GM19099 (cell line): ENCODE measurements around the gene NXT1.

Source experiments
- POLR2A ChIP-seq: IDR thresholded peaks from 3 replicates; pipeline ENCODE4 v1.6.1; 2011; ENCODE audit warnings: low read depth; ENCODE audit not compliant: insufficient read length; ENCODE audit errors: extremely low read depth

Gene NXT1

GRCh38 chr20:23318347-23318746 is 32.2 kb upstream of the NXT1 start:
- no peak for TF ChIP-seq POLR2A

GRCh38 chr20:23320317-23320716 is 30.3 kb upstream of the NXT1 start:
- TF ChIP-seq POLR2A = no peak

- TF ChIP-seq POLR2A = no peak
These were observed 25.5 kb upstream of the NXT1 start for GRCh38 chr20:23325107-23325506.

- no peak for TF ChIP-seq POLR2A
These were observed 23.8 kb upstream of the NXT1 start for GRCh38 chr20:23326774-23327173.

DNA sequence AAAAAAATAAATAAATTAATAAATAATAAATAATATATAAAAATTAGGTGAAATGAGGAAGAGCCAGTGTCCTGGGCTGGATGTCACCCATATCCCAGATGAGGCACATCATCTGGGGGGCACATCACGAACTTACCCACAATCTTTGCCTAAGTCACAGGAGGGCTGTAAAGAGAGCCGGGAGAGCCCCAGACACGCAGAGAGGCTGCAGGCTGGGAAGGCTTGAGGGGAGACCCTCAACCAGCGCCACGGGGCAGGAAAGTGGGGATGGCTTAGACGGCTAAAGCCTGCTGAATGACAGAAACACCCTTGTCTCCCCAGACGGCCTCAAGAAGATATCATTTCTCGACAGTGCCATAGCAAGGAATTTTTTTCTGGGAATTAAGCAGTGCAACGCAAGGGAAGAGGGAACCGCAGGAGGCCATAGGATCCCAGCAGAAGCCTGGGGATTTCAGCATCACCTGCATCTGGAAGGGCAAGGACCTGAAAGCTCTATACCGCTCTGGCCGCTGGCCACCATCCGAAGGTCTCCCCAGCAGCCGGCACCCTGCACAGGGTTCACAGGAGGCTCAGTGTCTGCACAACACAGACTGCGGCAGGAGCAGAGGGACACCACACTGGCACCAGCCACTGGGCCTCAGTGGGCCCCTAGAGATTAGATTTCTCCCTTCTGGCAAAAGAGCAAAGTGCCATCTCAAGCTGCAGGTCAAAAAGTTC is 22.8 kb upstream of the NXT1 start:
- TF ChIP-seq POLR2A = no peak

DNA sequence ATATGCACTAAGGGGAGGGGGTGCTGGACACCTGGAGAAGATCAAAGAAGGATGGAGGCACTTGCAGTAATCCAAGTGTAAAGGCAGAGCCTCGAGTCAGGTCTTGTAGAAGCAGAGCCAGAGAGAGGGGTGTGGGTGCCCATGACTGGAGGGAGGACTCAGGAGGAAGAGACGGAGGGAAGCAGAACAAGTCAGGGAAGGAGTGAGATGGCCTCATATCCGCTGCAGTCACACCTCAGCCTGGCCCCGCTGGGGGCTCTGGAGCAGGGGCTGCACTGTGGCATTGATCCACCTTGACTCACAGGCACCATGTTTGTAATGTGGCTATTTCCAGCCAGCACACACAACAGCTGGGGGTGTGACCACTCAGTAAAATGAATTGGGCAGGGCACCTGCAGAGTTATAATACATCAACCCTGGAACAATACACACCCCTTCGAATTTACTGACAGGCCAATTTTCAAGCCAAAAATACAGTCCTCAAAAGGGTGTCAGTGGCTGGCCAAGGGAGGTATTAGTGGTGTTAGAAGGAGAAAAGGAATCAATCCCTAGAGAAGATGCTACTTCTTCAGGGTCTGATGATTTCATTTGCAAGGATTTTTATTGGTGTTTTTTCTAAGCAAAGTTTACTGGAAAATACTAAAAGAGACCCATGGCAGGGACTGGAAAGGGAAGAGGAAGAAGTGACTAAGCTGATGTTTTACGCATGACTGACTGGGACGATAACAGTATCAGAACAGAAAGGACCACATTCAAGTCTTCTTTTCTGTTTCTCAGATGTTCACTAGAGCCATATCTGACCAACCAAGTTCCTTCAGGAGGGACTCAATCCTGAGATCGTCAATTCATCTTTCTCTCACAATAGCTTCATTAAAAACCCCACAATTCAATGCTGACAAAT is 18.9 kb upstream of the NXT1 start:
- no peak for TF ChIP-seq POLR2A

DNA sequence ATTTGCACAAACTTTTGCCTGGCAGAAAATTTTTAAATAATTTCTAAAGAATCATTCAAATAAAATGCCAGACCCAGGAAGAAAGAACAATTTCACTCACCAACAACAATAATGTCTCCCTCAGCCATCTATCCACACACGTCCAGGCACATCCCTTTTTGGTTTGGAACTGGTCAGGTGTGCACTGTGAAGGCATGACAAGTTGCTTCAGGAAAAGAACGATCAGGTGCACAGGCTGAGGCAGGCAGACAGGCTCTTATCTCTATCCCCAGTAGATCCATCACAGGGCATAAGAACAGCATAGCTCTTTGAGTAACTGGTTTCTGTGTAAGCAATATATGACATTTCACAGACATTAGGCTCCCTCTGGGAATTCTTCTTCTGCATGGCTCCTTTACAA is 18.1 kb upstream of the NXT1 start:
- no peak for TF ChIP-seq POLR2A

DNA sequence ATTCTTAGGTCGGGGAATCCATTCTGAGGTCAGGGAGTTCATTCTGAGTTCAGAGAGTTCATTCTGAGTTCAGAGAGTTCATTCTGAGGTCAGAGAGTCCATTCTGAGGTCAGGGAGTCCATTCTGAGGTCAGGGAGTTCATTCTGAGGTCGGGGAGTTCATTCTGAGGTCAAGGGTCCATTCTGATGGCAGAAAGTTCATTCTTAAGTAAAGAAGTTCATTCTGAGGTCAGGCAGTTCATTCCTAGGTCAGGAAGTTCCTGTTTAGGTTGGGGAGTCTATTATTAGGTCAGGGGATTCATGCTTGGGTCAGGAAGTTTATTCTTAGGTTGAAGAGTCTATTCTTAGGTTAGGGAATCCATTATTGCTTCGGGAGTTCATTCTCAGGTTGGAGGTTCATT is 16.5 kb upstream of the NXT1 start:
- TF ChIP-seq POLR2A = no peak

- no peak for TF ChIP-seq POLR2A
These were observed 15.1 kb upstream of the NXT1 start for GRCh38 chr20:23335521-23335920.

GRCh38 chr20:23336476-23336875 is 14.1 kb upstream of the NXT1 start:
- no peak for TF ChIP-seq POLR2A

DNA sequence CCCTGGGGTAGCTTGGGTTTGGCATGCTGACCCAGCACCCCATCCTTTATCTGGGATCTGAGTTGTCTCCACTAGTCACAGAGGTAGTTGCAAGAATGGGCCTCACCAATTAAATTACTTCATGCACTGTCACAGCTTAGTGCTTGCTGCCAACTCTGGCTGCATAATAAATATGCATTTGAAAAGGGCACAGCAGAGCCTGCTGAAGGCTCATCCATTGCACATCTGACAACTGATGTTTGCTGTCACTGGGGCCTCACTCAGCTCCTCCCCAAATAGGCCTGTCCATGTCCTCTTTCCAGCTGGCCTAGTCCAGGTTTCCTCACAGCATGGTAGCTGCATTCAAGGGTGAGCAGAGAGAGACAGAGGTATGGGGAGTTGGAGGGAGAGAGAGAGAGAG is 13.3 kb upstream of the NXT1 start:
- TF ChIP-seq POLR2A = no peak

DNA sequence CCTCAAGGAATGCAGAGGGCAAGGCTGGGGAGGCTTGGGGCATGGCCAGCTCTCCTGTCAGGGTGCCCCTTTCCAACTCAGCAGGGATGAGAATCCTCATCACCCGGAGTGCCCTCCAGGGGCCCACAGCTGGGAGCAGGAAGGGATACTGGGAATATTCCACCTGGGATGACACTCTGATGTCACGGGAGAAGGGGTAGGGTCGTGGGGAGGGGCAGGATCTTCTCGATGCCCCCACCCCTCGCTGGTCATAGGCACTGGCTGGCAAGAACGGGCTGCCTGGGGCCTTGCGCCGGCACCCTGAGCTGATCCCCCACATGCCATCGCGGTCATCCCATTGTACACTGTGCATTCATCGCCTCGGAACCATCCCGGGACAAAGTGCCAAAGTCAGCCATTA is 10.6 kb upstream of the NXT1 start:
- no peak for TF ChIP-seq POLR2A

- TF ChIP-seq POLR2A = no peak
These were observed 10.1 kb upstream of the NXT1 start for GRCh38 chr20:23340524-23340923.

DNA sequence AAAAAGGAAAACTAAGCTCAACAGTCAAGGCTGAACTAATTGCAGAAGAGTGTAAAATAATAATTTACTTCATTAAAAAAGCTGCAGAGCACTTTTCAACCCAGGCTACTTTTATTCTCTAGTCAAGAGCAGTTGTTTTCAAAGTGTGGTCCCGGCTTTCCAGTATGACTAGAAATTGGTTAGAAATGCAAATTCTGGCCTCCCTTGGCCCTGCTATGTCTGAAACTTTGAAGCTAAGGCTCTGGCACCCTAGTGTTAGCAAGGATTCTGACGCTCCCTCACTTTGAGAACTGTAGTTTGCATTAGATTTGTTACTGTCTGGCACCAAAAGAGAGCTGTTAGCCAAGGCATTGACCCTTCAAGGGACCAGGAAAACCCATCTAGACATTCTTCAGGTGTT is 9.5 kb upstream of the NXT1 start:
- TF ChIP-seq POLR2A = no peak

DNA sequence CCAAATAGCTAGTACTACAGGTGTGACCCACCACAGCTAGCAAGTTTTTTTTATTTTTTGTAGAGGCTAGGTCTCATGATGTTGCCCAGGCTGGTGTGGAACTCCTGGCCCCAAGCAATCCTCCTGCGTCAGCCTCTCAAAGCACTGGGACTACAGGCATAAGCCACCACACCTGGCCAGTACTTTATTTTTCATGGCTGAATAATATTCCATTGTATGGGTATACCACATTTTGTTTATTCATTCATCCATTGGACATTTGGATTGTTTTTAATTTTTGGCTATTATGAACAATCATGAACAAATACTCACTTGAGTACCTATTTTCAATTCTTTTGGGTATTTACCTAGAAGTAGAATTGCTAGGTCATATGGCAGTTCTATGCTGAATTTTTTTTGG is 7.0 kb upstream of the NXT1 start:
- TF ChIP-seq POLR2A = no peak

GRCh38 chr20:23344336-23344735 is 6.3 kb upstream of the NXT1 start:
- TF ChIP-seq POLR2A = no peak

DNA sequence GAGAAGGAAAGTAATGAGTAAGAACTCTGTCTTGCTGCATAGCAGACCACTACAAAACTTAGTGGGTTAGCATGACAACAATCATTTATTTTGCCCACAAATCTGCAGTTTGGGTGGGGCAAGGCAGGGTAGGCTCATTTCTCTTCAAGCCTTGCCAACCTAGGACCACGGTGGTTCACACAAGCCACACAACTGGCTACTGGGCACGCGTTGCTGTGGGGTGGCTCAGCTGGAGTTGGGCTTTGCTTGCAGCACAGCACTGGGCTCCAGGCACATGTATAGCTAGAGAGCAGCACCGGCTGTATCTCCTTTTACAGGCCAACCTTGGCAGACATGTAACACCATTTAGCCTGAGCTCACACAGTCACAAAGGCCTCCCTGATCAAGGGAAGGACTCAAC is 4.6 kb upstream of the NXT1 start:
- no peak for TF ChIP-seq POLR2A

DNA sequence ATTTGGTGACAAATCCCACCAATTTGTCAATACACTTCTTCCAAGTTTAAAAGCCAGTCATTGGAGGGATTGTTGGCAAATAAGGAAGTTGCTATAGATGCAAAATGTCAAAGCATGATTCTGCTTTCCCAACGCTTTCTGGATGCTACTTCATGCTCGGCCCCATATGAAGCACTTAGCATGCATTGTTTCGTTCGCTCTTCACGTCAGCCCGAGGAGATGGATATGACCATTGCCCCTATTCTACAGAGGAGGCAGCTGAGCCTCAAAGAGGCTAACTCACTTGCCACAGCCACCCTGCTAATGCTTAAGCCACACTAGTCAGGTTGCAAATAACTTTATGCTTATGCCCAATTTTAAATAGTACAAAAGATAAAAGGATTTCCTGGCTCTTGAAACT is 2.8 kb upstream of the NXT1 start:
- no peak for TF ChIP-seq POLR2A
